IMR-90 (cell line): ENCODE data around the gene FOXK2. TPM values are rescaled to one million over a fixed set of nuclear protein-coding genes. Genes with fewer than 3 reads are reported as not detected.

Experiments
- ATAC-seq: fragments of 200-7000 bp; cut with Tn5 transposase; 2 replicates; pipeline ENCODE4 v1.9.1; 2020; ENCODE audit warnings: low read depth, mild to moderate bottlenecking, moderate library complexity
- BruUV-seq: library from RNA; stranded (reverse); fragments of 400-500 nt; replicated peaks from 2 replicates; lab custom pipeline; 2021; lab: Mats Ljungman, UMichigan
- CTCF ChIA-PET: fragments of 300-600 bp; formaldehyde crosslinking; extraction: SDS; loops from one replicate; lab custom pipeline; 2021; ENCODE audit warnings: antibody characterized with exemption; lab: Yijun Ruan, JAX
- POLR2A ChIA-PET: fragments of 300-600 bp; sonication (Branson Sonifier 250); formaldehyde crosslinking; loops from one replicate; lab custom pipeline; 2022; ENCODE audit warnings: antibody characterized with exemption; ENCODE audit not compliant: unreplicated experiment; lab: Charles Lee
- DNase-seq: peaks from one replicate; pipeline ENCODE4 v3.0.0; 2013
- H2AFZ ChIP-seq: replicated peaks from 2 replicates; pipeline ENCODE3; 2013; ENCODE audit warnings: low read length, mild to moderate bottlenecking; ENCODE audit not compliant: poor library complexity
- H2AK5ac ChIP-seq: 2 replicates; pipeline ENCODE4 v1.6.1; 2013; ENCODE audit warnings: low read depth, low read length, inconsistent platforms
- H2AK9ac ChIP-seq: replicated peaks from 2 replicates; pipeline ENCODE3; 2013; ENCODE audit warnings: mild to moderate bottlenecking, low read depth, low read length, moderate library complexity; ENCODE audit not compliant: poor library complexity
- H2BK120ac ChIP-seq: 2 replicates; pipeline ENCODE4 v1.6.1; 2013; ENCODE audit warnings: low read depth, low read length, inconsistent platforms
- H2BK15ac ChIP-seq: 3 replicates; pipeline ENCODE4 v1.6.1; 2013; ENCODE audit warnings: low read depth, low read length, inconsistent platforms
- H2BK20ac ChIP-seq: 2 replicates; pipeline ENCODE4 v1.6.1; 2013; ENCODE audit warnings: low read depth, mild to moderate bottlenecking, inconsistent platforms, low read length, moderate library complexity
- H2BK5ac ChIP-seq: 2 replicates; pipeline ENCODE4 v1.6.1; 2013; ENCODE audit warnings: mild to moderate bottlenecking, low read depth, low read length, inconsistent platforms; ENCODE audit not compliant: poor library complexity, severe bottlenecking
- H3K14ac ChIP-seq: replicated peaks from 2 replicates; pipeline ENCODE4 v1.6.1; 2013; ENCODE audit warnings: low read depth, low read length, inconsistent platforms
- H3K18ac ChIP-seq: 2 replicates; pipeline ENCODE4 v1.6.1; 2013; ENCODE audit warnings: low read depth, low read length, control low read depth
- H3K23ac ChIP-seq: 2 replicates; pipeline ENCODE4 v1.6.1; 2013; ENCODE audit warnings: low read depth, low read length, inconsistent platforms
- H3K27ac ChIP-seq: 2 replicates; pipeline ENCODE4 v1.5.1; 2013; ENCODE audit warnings: mild to moderate bottlenecking, control low read depth, low read length; ENCODE audit not compliant: insufficient read depth
- H3K27me3 ChIP-seq: 2 replicates; pipeline ENCODE4 v1.6.1; 2013; ENCODE audit warnings: low read length; ENCODE audit not compliant: control insufficient read depth, insufficient read depth
- H3K36me3 ChIP-seq: 2 replicates; pipeline ENCODE4 v1.6.1; 2013; ENCODE audit warnings: low read length, mixed read lengths; ENCODE audit not compliant: control insufficient read depth, insufficient read depth
- H3K4ac ChIP-seq: 2 replicates; pipeline ENCODE4 v1.6.1; 2013; ENCODE audit warnings: low read depth, low read length, inconsistent platforms
- H3K4me1 ChIP-seq: 2 replicates; pipeline ENCODE4 v1.6.1; 2013; ENCODE audit warnings: low read length, mixed read lengths; ENCODE audit not compliant: control insufficient read depth, insufficient read depth
- H3K4me2 ChIP-seq: 2 replicates; pipeline ENCODE4 v1.6.1; 2013; ENCODE audit warnings: low read depth, mild to moderate bottlenecking, control low read depth, low read length, moderate library complexity
- H3K4me3 ChIP-seq: 2 replicates; pipeline ENCODE4 v1.5.1; 2013; ENCODE audit warnings: low read depth, mild to moderate bottlenecking, control low read depth, low read length, moderate library complexity; ENCODE audit not compliant: insufficient read depth
- H3K56ac ChIP-seq: 2 replicates; pipeline ENCODE4 v1.6.1; 2013; ENCODE audit warnings: low read length, inconsistent platforms; ENCODE audit not compliant: insufficient read depth; ENCODE audit errors: extremely low read depth
- H3K79me1 ChIP-seq, 2 experiments: 2 replicates each; pipeline ENCODE4 v1.6.1; 2013; ENCODE audit warnings: low read length in 2 of 2, inconsistent platforms in 1 of 2, low read depth in 1 of 2
- H3K9ac ChIP-seq: 2 replicates; pipeline ENCODE4 v1.6.1; 2013; ENCODE audit warnings: low read depth, low read length, control low read depth
- H3K9me1 ChIP-seq: 2 replicates; pipeline ENCODE4 v1.6.1; 2013; ENCODE audit warnings: low read length, inconsistent platforms; ENCODE audit not compliant: insufficient read depth
- H3K9me3 ChIP-seq: 2 replicates; pipeline ENCODE4 v1.6.1; 2013; ENCODE audit warnings: low read length; ENCODE audit not compliant: control insufficient read depth, insufficient read depth
- H4K20me1 ChIP-seq: 2 replicates; pipeline ENCODE4 v1.6.1; 2013; ENCODE audit warnings: low read length, inconsistent platforms; ENCODE audit not compliant: insufficient read depth
- H4K5ac ChIP-seq: 2 replicates; pipeline ENCODE4 v1.6.1; 2013; ENCODE audit warnings: mild to moderate bottlenecking, low read depth, low read length, control low read depth
- H4K8ac ChIP-seq, 2 experiments: 2 replicates each; pipeline ENCODE4 v1.6.1; 2013; ENCODE audit warnings: low read depth in 2 of 2, low read length in 2 of 2, control low read depth in 1 of 2, inconsistent platforms in 1 of 2
- H4K91ac ChIP-seq: 2 replicates; pipeline ENCODE4 v1.6.1; 2013; ENCODE audit warnings: low read depth, low read length, inconsistent platforms; ENCODE audit not compliant: insufficient read depth
- BHLHE40 ChIP-seq: fragments of 150-350 bp; IDR thresholded peaks from 2 replicates; pipeline ENCODE4 v1.6.1; 2016; ENCODE audit warnings: mild to moderate bottlenecking, low read depth, low read length
- CEBPB ChIP-seq: IDR thresholded peaks from 2 replicates; pipeline ENCODE4 v1.6.1; 2012; ENCODE audit warnings: low read depth, low read length, improper control_type of control experiment
- CTCF ChIP-seq: conservative IDR thresholded peaks from 2 replicates; pipeline ENCODE4 v1.5.1; 2012; ENCODE audit warnings: mild to moderate bottlenecking, low read depth, low read length, improper control_type of control experiment
- MAFK ChIP-seq: IDR thresholded peaks from 2 replicates; pipeline ENCODE4 v1.6.1; 2012; ENCODE audit warnings: low read depth, low read length, improper control_type of control experiment
- NFE2L2 ChIP-seq: fragments of 150-350 bp; IDR thresholded peaks from 2 replicates; pipeline ENCODE4 v1.6.1; 2016; ENCODE audit warnings: low read depth, mild to moderate bottlenecking, low read length
- POLR2A ChIP-seq: IDR thresholded peaks from 2 replicates; pipeline ENCODE4 v1.6.1; 2012; ENCODE audit warnings: mild to moderate bottlenecking, low read depth, low read length
- RAD21 ChIP-seq: IDR thresholded peaks from 2 replicates; pipeline ENCODE4 v1.6.1; 2012; ENCODE audit warnings: low read length, improper control_type of control experiment
- RCOR1 ChIP-seq: IDR thresholded peaks from 2 replicates; pipeline ENCODE4 v1.6.1; 2012; ENCODE audit warnings: mild to moderate bottlenecking, low read length, improper control_type of control experiment; ENCODE audit not compliant: insufficient replicate concordance
- RFX5 ChIP-seq: IDR thresholded peaks from 2 replicates; pipeline ENCODE4 v1.8.0; 2012; ENCODE audit warnings: low read depth, mild to moderate bottlenecking, low read length, moderate library complexity
- USF2 ChIP-seq: fragments of 150-350 bp; IDR thresholded peaks from 2 replicates; pipeline ENCODE4 v1.6.1; 2017; ENCODE audit warnings: mild to moderate bottlenecking, antibody characterized with exemption, low read length, low read depth
- WGBS, 2 experiments: methylation state at CpG; one replicate each; pipeline versions ENCODE4 v1.1.5 to v1.1.7; 2013; ENCODE audit warnings: missing lambda C conversion rate in 2 of 2; ENCODE audit not compliant: insufficient read length in 1 of 2; ENCODE audit errors: extremely low coverage in 2 of 2; 5-methylcytosine and 5-hydroxymethylcytosine counted together
- dilution Hi-C: fragments of 300-500 bp; cut with HindIII; formaldehyde crosslinking; loops from one replicate; pipeline ENCODE4 v1.14.3; 2018; ENCODE audit warnings: low sequenced_read_pairs; ENCODE audit not compliant: unreplicated experiment
- in situ Hi-C: fragments of 300-500 bp; cut with MboI; formaldehyde crosslinking; loops from 3 replicates; pipeline ENCODE4 v1.14.3; 2019; ENCODE audit warnings: low sequenced_read_pairs, inconsistent platforms, mixed read lengths
- intact Hi-C: fragments of 100-400 bp; cut with micrococcal nuclease; formaldehyde crosslinking; loops from 2 replicates; pipeline ENCODE4 v1.10.0; 2022
- polyA plus RNA-seq, 3 experiments: library from polyadenylated mRNA; depleted of rRNA; stranded (reverse); fragments of >200 nt; gene quantifications; 2 replicates each; pipeline ENCODE4 v1.2.3, GENCODE V29; 2012; ENCODE audit warnings: low replicate concordance in 1 of 3
- total RNA-seq: library from RNA; depleted of rRNA; stranded (reverse); fragments of >200 nt; gene quantifications from 2 replicates; pipeline ENCODE4 v1.2.3, GENCODE V29; 2012
- TF ChIP-seq, protein P1 (sequence below): fragments of 150-350 bp; IDR thresholded peaks from 2 replicates; pipeline ENCODE4 v1.6.1; 2016; ENCODE audit warnings: low read depth, mild to moderate bottlenecking, low read length, moderate library complexity, borderline replicate concordance

The FOXK2 gene
- total and polyA plus RNA-seq, 2 of the 4 experiments (the other 2 are of a cell fraction), result 12.5 to 20.0 TPM

- H3K27me3 ChIP-seq, result no peaks in the 10 kb centered on the region
- BruUV-seq, result no TSS peak
- H3K27ac ChIP-seq, result no peak overlapping the region
- DNase-seq, result no peak
- no peak overlapping the region for H3K4ac ChIP-seq
- no peak overlapping the region for H2BK20ac ChIP-seq
- no peak overlapping the region for H2BK5ac ChIP-seq
- H3K9me3 ChIP-seq, result no peaks in the 10 kb centered on the region
- H3K36me3 ChIP-seq, result peaks cover 43% of the 10 kb centered on the region
- no peak overlapping the region for H3K4me2 ChIP-seq
- ChIA-PET CTCF (no interaction called here), POLR2A (no interaction called here)
- H3K9me1 ChIP-seq, result peaks cover 6% of the 10 kb centered on the region; the same call in 1 of the 2 replicates
- no peak overlapping the region for H2AK5ac ChIP-seq
- no peak overlapping the region for H3K14ac ChIP-seq
- H4K20me1 ChIP-seq, result peaks cover 77% of the 10 kb centered on the region
- H2BK120ac ChIP-seq, result no peak overlapping the region
- no peak overlapping the region for H4K8ac ChIP-seq
- H2BK15ac ChIP-seq, result no peak overlapping the region
- no peak overlapping the region for H4K91ac ChIP-seq
- H3K79me1 ChIP-seq, result peaks cover 29 to 68% of the 10 kb centered on the region in 2 experiments
- intact Hi-C loops, result no loop called here
- H2AK9ac ChIP-seq, result no peak overlapping the region
- H3K4me1 ChIP-seq, result peaks cover 1% of the 10 kb centered on the region; the same call in 1 of the 2 replicates
- no peak overlapping the region for H3K23ac ChIP-seq
- H3K4me3 ChIP-seq, result no peak overlapping the region
- no CpG with 5 or more reads among the region's 5 CpGs for WGBS, 2 experiments
- no peak overlapping the region for H4K5ac ChIP-seq
- no peak overlapping the region for H2AFZ ChIP-seq
- no peak overlapping the region for H3K56ac ChIP-seq
- dilution Hi-C loops, result no loop called here
- no peak overlapping the region for H3K9ac ChIP-seq
- ATAC-seq, result peak; percentile 50
- no peak for TF ChIP-seq RCOR1
- TF ChIP-seq RAD21, result no peak
- no peak for TF ChIP-seq NFE2L2
- no peak for TF ChIP-seq CTCF
- no peak for TF ChIP-seq USF2
- TF ChIP-seq POLR2A, result no peak
- TF ChIP-seq MAFK, result no peak
- no peak for TF ChIP-seq RFX5
- no peak for TF ChIP-seq CEBPB
- TF ChIP-seq, protein P1, sequence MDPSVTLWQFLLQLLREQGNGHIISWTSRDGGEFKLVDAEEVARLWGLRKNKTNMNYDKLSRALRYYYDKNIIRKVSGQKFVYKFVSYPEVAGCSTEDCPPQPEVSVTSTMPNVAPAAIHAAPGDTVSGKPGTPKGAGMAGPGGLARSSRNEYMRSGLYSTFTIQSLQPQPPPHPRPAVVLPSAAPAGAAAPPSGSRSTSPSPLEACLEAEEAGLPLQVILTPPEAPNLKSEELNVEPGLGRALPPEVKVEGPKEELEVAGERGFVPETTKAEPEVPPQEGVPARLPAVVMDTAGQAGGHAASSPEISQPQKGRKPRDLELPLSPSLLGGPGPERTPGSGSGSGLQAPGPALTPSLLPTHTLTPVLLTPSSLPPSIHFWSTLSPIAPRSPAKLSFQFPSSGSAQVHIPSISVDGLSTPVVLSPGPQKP, result no peak
- no peak for TF ChIP-seq BHLHE40
- no peak overlapping the region for H3K18ac ChIP-seq
- in situ Hi-C loops, result no loop called here
These were observed 118.7 kb downstream of the FOXK2 start for GRCh38 chr17:82638183-82638773.
